NCI-H510A treated with DMSO at 0.1 percent for 48 hours (cell line): ENCODE measurements around the gene HOXC12.

Experiments used
- DNase-seq: peaks from one replicate; lab custom pipeline; 2025; lab: John Stamatoyannopoulos, UW

Gene HOXC12

GRCh38 chr12:53984901-53985691, 30.4 kb downstream of the HOXC12 start, which contains the start of gene HOXC10:
Gene HOXC10, plus strand, starts transcription at chr12:53985146. Its CDS starts 114 bp downstream, at chr12:53985260.
- DNase-seq = peak; percentile 82

GRCh38 chr12:53985692-53985993, 30.9 kb downstream of the HOXC12 start:
- DNase-seq = no peak

GRCh38 chr12:53985994-53986685, 31.4 kb downstream of the HOXC12 start:
- DNase-seq = peak; percentile 10

- no peak for DNase-seq
These were observed 32.2 kb downstream of the HOXC12 start for GRCh38 chr12:53986686-53987483.

- no peak for DNase-seq
These were observed 33.1 kb downstream of the HOXC12 start for GRCh38 chr12:53987787-53988230.

- DNase-seq = no peak
These were observed 34.0 kb downstream of the HOXC12 start for GRCh38 chr12:53988541-53989226.

GRCh38 chr12:53989227-53990113, 34.8 kb downstream of the HOXC12 start:
- peak; percentile 34 for DNase-seq

- no peak for DNase-seq
These were observed 35.8 kb downstream of the HOXC12 start for GRCh38 chr12:53990311-53991076.

GRCh38 chr12:53991077-53991460, 36.4 kb downstream of the HOXC12 start:
- DNase-seq = no peak

- no peak for DNase-seq
These were observed 37.7 kb downstream of the HOXC12 start for GRCh38 chr12:53992377-53992889.

- DNase-seq = no peak
These were observed 38.7 kb downstream of the HOXC12 start for GRCh38 chr12:53993162-53994008.

- no peak for DNase-seq
These were observed 39.2 kb downstream of the HOXC12 start for GRCh38 chr12:53994009-53994263.

GRCh38 chr12:53994264-53995001, 39.7 kb downstream of the HOXC12 start:
- DNase-seq = no peak

GRCh38 chr12:53995002-53995377, 40.3 kb downstream of the HOXC12 start:
- no peak for DNase-seq

- no peak for DNase-seq
These were observed 40.9 kb downstream of the HOXC12 start for GRCh38 chr12:53995378-53996239.

GRCh38 chr12:53996240-53997203, 41.8 kb downstream of the HOXC12 start:
- no peak for DNase-seq
